ENCODE data around the gene C11orf21.

- TF ChIP-seq CTCF (IDR thresholded peaks at IDR 0.05; ENCODE audit: insufficient read depth, low read length, poor library complexity, severe bottlenecking) (no peak), EZH2phosphoT487 (conservative IDR thresholded peaks at IDR 0.05; ENCODE audit: low read length) (no peak)
Observed at GRCh38 chr11:2276280-2277007, 25.3 kb downstream of the C11orf21 start.
